Measurements from ENCODE around the gene CHL1.
"Not testable (repeated sequence)": the region's sequence is repeated elsewhere in the genome, so short reads cannot be mapped to it uniquely, and the experiment has no call there.

CHL1 gene

DNA sequence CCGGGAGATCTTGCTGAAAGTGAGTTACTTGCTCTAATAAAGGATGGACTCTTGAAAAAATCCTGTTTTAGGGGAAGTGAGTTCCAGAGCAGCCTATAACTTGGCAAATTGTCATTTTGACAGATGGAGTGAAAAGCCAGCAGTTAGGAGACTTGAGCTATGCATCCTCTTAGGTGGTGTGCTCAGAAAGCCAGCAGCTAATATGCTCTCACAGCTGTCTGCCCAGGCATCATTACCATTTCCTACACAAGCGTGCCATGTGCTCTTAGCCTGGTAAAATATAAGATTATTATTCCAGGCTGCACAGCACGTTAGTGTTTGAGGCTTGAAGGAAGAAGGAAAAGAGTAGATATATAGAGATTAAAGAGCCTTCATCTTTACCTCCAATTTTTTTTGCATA, 151.0 kb downstream of the CHL1 start:
- DNase-seq: no peak

DNA sequence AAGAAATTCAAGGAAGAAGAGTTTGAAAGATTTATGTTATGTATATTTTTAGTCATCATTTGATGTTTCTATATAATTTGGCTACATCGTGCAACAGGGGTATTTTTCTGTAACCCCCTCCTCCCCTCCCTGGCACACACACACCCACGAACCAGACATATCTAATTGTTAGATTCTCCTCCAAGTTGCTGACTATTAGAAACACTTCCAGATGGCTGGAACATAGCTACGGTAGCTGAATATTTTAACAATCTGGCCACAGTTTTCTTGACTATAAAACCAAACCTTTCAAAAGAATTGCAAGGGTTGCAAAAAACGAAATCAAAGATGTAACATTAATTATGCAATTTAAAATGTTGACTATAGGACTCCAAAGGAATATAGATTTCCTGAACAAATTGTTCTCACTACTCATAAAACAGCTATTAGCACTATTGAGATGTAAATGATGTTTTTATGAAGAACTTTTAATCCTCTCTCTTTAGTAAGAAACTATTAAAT, 154.4 kb downstream of the CHL1 start:
- no peak for DNase-seq

DNA sequence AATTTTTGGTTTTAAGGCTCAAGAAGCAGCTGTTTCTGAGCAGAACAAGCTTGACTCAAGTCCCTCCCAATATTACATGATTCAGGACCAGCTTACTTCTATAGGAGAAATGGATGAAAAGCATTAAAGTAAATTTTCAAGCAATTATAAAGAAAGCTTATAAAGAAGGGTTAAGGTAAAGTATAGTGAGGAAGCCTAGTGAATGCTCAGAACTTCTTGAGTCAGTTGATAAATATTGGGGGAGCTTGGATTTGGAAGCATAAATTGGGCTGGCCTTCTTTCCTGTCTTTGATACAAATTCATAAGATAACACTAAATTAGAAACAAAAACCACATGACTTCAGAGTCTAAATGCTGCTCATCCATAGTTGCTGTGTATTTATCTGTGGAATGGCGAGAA, 156.0 kb downstream of the CHL1 start:
- DNase-seq: no peak

DNA sequence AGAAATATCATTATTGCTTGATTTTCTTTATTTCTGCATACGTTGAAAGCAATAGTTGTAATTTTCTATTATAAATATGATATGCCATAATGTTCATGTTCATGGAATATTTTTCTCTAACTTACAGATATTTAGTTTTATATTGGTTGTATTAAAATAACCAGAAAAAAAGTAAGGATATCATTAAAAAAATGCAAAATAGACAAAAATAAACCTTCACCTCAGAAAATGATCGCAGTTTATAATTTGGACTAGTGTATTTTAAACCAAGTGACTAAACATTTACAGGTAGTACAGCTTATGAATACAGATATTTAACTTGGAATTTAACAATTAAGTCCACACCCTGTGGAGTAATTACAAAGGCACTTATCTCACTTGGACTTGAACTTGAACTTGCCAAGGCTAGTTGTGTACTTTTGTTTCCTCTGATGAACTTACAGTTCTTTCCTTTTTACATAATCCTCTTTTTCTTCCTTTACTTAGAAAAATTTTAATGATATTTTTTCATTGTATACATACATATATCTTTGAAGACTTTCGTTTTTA, 156.7 kb downstream of the CHL1 start:
- DNase-seq: no peak

DNA sequence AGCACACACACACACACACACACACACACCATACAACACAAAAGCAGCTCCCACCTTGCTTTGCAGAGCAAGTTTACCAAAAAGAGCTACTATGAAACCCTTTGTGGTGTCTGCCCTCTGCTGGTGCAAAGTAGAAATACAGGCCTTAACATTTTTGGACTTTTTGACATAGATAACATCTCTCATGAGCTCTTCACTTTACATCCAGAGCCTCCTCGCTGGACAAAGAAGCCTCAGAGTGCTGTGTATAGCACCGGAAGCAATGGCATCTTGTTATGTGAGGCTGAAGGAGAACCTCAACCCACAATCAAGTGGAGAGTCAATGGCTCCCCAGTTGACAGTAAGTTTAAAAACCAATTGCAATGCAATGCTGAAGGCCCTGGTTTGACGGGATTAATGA, 157.9 kb downstream of the CHL1 start:
- DNase-seq: peak; percentile 21 to 22

DNA sequence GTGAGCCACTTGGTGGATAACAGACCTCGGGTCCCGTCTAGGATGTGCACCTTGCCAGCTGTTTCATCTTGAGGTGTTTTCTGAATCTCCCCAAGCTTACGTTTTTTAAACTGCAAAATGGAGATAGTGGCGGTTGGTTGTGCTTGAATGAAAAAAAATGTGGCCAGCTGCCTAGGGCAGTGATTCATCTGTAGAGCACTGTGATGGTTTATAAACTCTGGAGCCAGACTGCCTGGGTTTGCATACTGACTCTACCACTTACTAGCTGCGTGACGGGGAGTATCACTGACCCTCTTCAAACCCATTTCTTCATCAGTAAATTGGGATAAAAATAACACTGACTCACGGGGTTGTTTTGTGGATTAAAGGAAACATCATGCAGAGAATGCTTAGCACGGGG, 159.1 kb downstream of the CHL1 start:
- no peak for DNase-seq

DNA sequence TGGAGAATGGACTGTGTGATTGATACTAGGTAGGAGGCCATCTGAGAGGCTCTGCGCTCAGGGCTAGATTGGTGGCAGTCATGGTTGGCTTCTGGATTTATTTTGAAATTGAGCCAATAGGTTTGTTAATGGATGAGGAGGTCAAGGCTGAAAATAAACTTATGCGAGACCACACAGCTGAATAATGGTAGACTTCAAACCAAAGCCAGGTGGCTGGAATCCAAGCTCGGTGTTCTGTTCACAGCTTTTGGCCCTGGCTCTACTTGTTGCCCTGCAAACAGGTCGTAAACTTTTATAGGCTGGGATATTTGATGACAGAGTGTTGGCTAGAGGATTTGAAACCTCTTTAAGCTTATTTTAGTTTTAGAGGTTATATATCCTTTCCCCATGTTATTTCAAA, 160.4 kb downstream of the CHL1 start:
- no peak for DNase-seq

DNA sequence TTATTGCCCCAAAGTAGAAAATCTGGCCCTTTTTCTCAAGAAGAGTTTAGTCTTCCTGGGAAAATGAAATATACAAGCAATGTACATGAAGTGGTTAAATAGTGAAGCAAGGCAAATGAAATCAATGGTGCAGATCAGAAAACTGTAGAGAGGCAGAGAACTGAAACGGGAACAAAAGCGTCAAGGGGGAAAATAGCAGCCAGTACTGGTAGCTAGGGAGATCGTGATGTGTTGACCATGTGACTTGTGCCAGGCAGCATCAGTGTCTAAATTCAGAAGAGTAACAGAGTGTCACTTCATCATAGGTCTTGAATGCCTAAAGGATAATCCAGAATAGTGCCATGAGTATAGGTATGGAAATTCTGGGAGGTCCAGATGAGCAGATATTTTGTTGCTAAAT, 163.1 kb downstream of the CHL1 start:
- DNase-seq: no peak

DNA sequence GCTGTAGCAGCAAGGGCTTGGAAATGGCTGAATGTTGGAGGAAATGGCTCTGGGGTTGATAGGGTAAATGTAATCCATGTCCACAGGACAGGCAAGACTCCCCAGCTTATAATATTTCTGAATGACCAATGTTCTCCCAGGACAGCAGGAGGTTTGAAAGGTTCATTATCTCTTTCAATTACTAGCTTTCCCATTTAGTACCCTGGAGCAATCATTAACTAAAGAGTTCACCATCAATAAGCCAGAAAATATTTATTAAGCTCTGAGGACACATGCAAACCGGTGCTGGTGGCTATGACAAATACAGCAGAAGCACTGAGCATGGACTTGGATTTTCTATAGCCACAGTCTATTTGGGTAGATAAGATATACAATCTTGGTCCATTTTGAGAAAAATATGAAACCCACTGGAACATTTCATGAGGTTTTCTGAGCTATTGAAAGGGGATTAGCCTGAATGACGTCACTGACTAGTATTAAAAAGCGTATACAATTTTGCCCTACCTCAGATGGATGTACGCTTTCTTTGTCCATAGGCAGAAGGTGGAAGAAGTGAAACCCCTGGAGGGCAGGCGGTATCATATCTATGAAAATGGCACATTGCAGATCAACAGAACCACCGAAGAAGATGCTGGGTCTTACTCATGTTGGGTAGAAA, 166.2 kb downstream of the CHL1 start:
- no peak for DNase-seq

DNA sequence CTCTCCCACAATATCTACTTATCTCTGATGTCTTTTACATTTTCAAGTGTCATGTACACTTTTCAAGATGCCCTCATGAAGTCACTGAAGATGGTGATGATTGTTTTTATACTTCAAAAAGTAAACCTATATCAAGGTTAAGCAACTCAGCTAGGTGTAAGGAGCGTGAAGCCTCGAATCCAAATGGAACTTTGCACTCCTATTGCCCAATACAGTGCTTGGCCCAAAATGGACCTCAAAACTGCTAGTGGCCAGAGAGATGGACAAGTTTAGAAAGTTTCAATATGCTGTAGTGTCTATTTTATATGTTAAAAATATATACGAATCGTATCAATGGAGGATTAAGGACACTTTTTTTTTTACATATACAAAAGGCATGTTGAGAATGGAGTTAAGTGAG, 167.7 kb downstream of the CHL1 start:
- no peak for DNase-seq

DNA sequence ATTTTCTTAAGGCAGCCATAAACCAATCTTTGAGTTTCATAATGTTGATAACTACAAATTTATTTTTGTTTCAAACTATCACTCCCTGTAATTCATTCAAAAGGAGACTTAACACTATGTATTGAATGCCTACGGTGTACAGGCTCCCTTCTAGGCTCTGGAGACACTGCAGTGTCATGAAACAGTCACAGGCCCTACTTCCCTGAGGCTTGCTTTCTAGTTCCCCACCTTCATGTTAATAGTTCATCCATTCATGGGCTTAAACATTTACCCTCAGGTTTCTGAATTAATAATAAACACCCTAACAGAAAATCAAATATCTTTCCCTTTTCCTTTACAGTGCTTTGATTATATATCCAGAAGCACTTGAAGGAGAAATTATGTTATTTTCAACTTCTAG, 168.7 kb downstream of the CHL1 start:
- DNase-seq: no peak

DNA sequence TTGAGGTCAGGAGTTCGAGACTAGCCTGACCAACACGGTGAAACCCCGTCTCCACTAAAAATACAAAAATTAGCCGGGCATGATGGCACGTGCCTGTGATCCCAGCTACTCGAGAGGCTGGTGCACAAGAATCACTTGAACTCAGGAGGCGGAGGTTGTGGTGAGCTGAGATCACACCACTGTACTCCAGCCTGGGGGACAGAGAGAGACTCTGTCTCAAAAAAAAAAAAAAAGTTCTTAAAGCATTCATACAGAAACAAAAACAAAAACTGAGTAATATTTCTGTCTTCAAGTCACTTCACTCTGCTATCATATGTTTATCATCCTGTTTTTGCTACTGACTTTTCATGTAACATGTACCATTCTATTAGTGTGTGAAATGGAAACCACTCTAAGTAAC, 169.7 kb downstream of the CHL1 start:
- not testable (repeated sequence) for DNase-seq

DNA sequence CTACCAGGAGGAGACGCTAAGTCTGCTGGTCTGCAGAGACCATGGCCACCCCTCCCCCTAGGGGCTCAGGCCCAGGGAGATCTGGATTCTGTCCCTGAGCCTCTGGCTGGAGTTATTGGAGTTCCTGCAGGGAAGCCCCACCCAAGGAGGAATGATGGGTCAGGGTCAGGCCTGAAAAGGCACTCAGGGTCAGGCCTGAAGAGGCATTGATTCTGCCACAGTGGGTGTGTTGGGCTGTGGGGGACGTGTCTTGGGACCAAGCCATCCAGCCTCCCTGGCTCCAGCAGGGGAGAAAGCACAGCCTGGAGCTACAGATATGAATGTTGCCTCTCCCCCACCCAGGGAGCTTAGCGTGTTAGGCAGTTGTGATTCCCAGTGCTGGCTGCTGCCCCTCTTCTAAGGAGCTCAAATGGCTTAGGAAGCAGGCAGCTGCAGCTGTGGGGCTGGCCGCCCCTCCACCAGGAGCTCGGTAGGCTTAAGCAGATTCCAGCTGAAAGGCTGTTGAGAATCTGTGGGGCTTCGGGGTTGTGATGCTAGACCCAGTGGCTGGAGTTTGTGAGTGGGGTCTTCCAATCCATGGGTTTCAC, 176.7 kb downstream of the CHL1 start:
- DNase-seq: no peak

DNA sequence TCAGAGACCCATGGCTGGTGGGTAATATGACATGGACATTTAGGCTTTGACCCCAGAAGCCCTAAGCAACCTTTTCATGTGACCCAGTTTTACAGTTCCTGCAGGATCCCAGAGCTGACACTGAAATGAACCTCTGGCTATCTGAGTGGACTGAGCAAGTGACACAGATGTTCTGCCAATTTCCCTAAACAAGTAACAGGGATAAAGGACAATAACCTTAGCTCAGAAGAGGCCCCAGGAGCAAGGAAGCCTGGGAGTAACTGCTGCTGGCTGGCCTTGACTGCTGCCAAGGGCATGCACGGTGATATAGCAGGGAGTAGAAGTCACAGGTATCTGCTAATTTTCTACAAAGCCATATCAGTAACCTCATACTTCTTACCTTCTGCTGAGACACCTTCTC, 177.9 kb downstream of the CHL1 start:
- DNase-seq: no peak

DNA sequence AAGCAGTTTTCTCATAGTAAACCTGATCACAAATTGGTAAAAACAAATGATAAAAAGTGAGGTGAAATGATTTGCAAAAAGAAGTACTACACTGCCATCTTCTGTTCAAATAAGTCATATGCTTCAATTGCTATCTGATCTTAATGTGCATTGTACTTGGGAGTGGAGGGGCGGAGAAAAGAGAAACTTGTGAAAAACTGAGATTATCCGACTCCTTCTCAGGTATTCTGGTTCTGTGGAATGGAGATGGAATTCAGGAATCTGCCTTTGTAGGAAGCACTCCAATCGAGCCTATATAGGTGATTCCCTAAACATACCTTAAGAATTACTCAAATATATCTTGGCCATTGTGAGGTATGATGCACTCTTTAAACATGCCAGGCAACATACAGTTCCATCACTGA, 180.6 kb downstream of the CHL1 start:
- no peak for DNase-seq

DNA sequence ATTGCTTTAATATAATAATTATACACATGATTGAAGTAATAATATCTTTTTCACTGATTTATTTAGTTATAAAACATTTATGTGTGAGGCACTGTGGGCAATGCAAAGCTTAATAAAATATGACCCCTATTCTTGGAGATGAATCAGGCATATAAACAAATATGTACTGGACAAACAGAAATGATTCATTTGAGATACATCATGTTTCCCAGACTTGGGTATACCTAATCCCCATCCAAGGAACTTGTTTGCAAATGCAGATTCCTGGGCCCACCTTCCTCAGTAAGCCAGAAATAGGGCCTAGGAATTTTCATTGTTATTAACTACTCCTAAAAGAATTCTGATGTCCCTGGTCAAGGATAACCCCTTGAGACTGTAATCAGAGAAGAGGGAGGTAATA, 184.2 kb downstream of the CHL1 start:
- no peak for DNase-seq

DNA sequence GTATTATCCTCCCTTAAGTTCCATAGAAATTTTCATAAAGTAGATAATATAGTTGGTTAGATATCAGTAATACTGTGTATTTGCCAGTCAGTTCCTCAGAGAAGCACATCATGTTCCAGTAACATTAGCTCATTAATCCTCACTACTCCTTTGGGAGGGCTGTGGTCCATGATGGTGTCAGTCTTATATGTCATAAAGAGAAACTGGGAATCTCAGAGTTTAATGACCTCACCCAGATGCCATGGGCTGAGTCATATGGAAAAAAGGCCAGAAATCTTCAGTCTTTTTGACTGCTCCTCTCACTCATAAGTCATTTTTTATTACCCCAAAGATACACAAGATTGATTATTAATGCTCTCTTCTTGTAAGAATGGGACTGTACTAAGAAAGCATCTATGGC, 188.6 kb downstream of the CHL1 start:
- no peak for DNase-seq

DNA sequence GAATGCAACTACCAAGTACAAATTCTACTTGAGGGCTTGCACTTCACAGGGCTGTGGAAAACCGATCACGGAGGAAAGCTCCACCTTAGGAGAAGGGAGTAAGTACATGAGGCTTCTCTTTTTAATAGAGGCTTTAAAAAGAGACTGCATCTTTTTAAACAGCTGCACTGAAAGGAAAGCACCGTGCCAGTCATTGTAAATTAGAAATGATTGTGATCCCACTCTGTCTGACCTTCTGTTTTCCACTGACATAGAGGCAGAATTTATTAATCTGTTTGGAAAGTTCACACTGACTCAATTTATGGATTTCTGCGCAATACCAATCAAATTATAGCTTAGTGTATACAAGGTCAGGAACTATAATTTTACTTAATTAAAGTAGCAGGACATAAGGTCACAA, 198.2 kb downstream of the CHL1 start:
- DNase-seq: no peak

DNA sequence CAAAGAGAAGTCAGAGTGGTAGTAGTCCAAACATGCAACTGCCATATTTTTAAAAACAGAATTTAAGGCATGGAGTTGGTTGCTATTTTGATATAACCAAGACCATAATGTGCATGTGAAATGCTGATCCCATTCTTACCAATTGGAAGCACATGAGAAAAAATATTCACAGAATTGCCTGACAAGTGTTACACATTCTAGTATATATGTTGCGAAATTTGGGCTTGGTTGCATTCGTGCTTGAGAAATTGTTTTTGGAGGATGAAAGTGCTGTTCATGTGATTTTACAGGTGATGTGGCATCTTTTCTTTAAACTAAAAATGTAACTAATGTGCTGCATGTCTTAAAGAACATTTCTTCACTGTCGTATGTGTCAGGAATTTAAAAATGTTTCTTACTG, 199.7 kb downstream of the CHL1 start:
- DNase-seq: no peak

DNA sequence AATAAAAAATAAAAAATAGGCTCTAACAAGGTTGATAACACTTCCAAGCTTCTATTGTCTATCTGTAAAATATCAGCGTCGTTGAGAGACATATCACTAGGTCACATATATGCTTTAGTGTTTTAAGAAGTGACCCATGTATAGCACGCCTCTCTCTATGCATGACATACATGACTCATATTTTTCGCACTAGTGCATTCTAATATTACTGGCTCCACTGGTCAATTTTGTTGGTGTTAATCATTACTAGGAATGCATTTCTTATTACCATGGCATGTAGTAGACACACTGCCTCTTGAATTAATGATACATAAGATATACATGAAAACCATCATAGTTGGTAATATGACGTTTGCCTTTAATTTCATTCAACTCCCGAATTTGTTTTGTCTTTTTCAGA, 203.1 kb downstream of the CHL1 start:
- DNase-seq: no peak

DNA sequence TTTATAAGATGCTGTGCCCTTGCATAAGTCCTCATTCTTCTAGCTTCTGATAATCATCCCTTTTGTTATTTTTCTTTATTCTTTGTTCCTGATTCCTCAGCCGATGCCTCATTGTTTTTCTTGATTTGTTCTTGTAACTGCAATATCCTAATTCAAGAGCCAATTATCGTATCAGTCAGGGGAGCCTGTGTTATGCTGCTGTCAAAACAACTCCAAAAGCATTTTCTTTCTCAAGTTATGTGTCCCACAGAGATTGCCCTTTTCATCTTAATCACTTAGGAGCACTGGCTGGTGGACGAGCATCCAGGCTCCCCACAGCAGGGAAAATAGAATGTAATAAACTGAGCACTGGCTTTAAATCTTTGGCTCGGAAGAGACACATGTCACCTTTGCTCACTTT, 207.3 kb downstream of the CHL1 start:
- DNase-seq: no peak

DNA sequence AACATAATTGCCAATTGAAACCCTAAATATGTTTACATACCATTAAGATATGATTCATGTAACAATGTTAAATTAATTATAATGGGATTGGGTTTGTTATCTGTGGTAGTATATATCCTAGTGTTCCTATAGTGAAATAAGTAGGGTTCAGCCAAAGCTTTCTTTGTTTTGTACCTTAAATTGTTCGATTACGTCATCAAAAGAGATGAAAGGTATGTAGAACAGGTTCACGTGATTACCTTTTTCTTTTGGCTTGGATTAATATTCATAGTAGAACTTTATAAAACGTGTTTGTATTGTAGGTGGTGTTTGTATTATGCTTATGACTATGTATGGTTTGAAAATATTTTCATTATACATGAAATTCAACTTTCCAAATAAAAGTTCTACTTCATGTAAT, 212.4 kb downstream of the CHL1 start:
- no peak for DNase-seq

DNA sequence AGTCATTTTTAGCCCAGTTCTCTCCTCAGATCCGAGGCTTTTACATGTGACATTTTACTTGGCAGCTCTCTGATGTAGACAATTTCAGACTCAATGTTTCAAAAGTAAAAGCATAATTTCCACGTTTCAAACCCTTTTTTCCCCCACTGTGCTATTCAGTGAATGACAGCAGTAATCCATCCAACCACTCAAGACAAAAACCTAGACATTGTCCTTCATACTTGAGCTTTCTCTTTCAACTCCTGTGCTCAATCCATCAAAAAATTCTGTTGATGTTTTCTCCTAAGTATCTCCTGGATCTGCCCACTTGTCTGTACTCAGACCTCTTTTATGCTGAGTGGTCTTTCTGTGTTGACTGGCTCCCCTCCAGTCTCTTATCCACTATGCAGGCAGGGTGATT, 214.7 kb downstream of the CHL1 start:
- DNase-seq: no peak

DNA sequence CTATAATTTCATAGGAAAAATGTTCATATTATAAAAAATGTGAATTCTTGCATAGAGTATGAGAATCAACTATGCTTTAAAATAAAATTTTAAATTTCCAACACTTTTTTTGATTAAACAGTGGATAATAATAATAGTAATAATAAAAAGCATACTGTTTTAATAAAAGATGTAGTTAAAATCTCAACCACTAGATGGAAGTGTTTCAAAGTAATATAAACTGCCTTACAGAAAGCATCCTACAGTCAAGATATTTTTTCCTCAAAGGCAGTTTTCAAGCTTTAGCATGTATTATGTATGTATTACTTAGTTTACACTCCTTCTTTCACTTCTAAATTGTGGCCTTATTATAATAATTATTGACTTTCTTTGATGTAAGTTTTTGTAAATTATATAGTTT, 217.5 kb downstream of the CHL1 start:
- DNase-seq: no peak
